ENCODE measurements around the gene NEMP2. TPM values are rescaled to one million over a fixed set of nuclear protein-coding genes. Genes with fewer than 3 reads are reported as not detected.

Gene NEMP2
- total and polyA plus RNA-seq, 2 of the 4 experiments (the other 2 are of a cell fraction): 1.1 to 1.3 TPM

GRCh38 chr2:190570871-190571270 lies 36.3 kb upstream of the NEMP2 start:
- no peak overlapping the region for H2AK5ac ChIP-seq (ENCODE audit: low read depth, low read length)
- H3K4ac ChIP-seq (ENCODE audit: low read depth, low read length): no peak overlapping the region
- no peak overlapping the region for H3K4me2 ChIP-seq (ENCODE audit: low read depth, low read length)
- H2AFZ ChIP-seq (replicated peaks; ENCODE audit: low read length, poor library complexity): no peak overlapping the region
- H4K5ac ChIP-seq (ENCODE audit: low read depth, low read length): no peak overlapping the region
- H2BK20ac ChIP-seq (ENCODE audit: low read depth, low read length): no peak overlapping the region
- H3K27ac ChIP-seq (ENCODE audit: insufficient read depth, low read length): no peak overlapping the region
- no peak overlapping the region for H4K91ac ChIP-seq (ENCODE audit: insufficient read depth, low read depth, low read length)
- no CpG with 5 or more reads among the region's 1 CpG for WGBS, 2 experiments (ENCODE audit: extremely low coverage in 2 of 2, insufficient read length in 1 of 2)
- H3K79me1 ChIP-seq (ENCODE audit: low read depth in 1 of 2, low read length in 2 of 2): no peaks in the 10 kb centered on the region
- H3K56ac ChIP-seq (ENCODE audit: extremely low read depth, insufficient read depth, low read length): no peak overlapping the region
- in situ Hi-C loops (cut with MboI; ENCODE audit: low sequenced_read_pairs) (no loop called here), intact Hi-C loops (cut with micrococcal nuclease) (no loop called here), dilution Hi-C loops (cut with HindIII; ENCODE audit: low sequenced_read_pairs, unreplicated experiment) (no loop called here)
- no peak overlapping the region for H2BK5ac ChIP-seq (ENCODE audit: low read depth, low read length, poor library complexity, severe bottlenecking)
- no peak overlapping the region for H3K23ac ChIP-seq (ENCODE audit: low read depth, low read length)
- DNase-seq: no peak
- ChIA-PET POLR2A (ENCODE audit: unreplicated experiment) (no interaction called here), CTCF (interaction anchor here (0.8 kb wide), 1 partner anchor 224 kb away, joined by 3 read pairs; no protein-coding TSS in a partner anchor)
- H3K18ac ChIP-seq (ENCODE audit: low read depth, low read length): no peak overlapping the region
- no peak overlapping the region for H2BK120ac ChIP-seq (ENCODE audit: low read depth, low read length)
- no peaks in the 10 kb centered on the region; the same call in 1 of the 2 replicates for H3K4me1 ChIP-seq (ENCODE audit: control insufficient read depth, insufficient read depth, low read length)
- H3K14ac ChIP-seq (replicated peaks; ENCODE audit: low read depth, low read length): no peak overlapping the region
- no peak overlapping the region for H2AK9ac ChIP-seq (replicated peaks; ENCODE audit: low read depth, low read length, poor library complexity)
- H3K4me3 ChIP-seq (ENCODE audit: insufficient read depth, low read depth, low read length): no peak overlapping the region
- H4K20me1 ChIP-seq (ENCODE audit: insufficient read depth, low read length): no peaks in the 10 kb centered on the region
- peaks cover 2% of the 10 kb centered on the region for H3K27me3 ChIP-seq (ENCODE audit: control insufficient read depth, insufficient read depth, low read length)
- TF ChIP-seq CTCF (conservative IDR thresholded peaks at IDR 0.05; ENCODE audit: low read depth, low read length): no peak
- no peak for TF ChIP-seq BHLHE40 (IDR thresholded peaks at IDR 0.05; ENCODE audit: low read depth, low read length)
- no peak for TF ChIP-seq MAFK (IDR thresholded peaks at IDR 0.05; ENCODE audit: low read depth, low read length)
- no peak for TF ChIP-seq RCOR1 (IDR thresholded peaks at IDR 0.05; ENCODE audit: insufficient replicate concordance, low read length)
- TF ChIP-seq, protein P1, sequence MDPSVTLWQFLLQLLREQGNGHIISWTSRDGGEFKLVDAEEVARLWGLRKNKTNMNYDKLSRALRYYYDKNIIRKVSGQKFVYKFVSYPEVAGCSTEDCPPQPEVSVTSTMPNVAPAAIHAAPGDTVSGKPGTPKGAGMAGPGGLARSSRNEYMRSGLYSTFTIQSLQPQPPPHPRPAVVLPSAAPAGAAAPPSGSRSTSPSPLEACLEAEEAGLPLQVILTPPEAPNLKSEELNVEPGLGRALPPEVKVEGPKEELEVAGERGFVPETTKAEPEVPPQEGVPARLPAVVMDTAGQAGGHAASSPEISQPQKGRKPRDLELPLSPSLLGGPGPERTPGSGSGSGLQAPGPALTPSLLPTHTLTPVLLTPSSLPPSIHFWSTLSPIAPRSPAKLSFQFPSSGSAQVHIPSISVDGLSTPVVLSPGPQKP (IDR thresholded peaks at IDR 0.05; ENCODE audit: borderline replicate concordance, low read depth, low read length): no peak
- no peak for TF ChIP-seq MXI1 (IDR thresholded peaks at IDR 0.05; ENCODE audit: borderline replicate concordance, low read depth, low read length)
- no peak for TF ChIP-seq RFX5 (IDR thresholded peaks at IDR 0.05; ENCODE audit: low read depth, low read length)
- TF ChIP-seq, protein P2, sequence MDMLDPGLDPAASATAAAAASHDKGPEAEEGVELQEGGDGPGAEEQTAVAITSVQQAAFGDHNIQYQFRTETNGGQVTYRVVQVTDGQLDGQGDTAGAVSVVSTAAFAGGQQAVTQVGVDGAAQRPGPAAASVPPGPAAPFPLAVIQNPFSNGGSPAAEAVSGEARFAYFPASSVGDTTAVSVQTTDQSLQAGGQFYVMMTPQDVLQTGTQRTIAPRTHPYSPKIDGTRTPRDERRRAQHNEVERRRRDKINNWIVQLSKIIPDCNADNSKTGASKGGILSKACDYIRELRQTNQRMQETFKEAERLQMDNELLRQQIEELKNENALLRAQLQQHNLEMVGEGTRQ (IDR thresholded peaks at IDR 0.05; ENCODE audit: low read depth, low read length): no peak
- no peak for TF ChIP-seq SMC3 (IDR thresholded peaks at IDR 0.05; ENCODE audit: low read depth, low read length)
- TF ChIP-seq MAZ (IDR thresholded peaks at IDR 0.05; ENCODE audit: borderline replicate concordance, low read depth, low read length): no peak
- no peak overlapping the region for H2BK15ac ChIP-seq (ENCODE audit: low read depth, low read length)
- no peaks in the 10 kb centered on the region for H3K36me3 ChIP-seq (ENCODE audit: control insufficient read depth, insufficient read depth, low read length)
- no TSS peak for BruUV-seq (replicated peaks)
- H3K9me1 ChIP-seq (ENCODE audit: insufficient read depth, low read length): no peaks in the 10 kb centered on the region
- no peak overlapping the region for H3K9ac ChIP-seq (ENCODE audit: low read depth, low read length)
- no peak overlapping the region for H4K8ac ChIP-seq (ENCODE audit: low read depth in 2 of 2, low read length in 2 of 2)
- ATAC-seq (ENCODE audit: low read depth): no peak
- H3K9me3 ChIP-seq (ENCODE audit: control insufficient read depth, insufficient read depth, low read length): peaks cover 5% of the 10 kb centered on the region; the same call in 1 of the 2 replicates
